Measurements from ENCODE around the gene ARL5C.

Gene ARL5C

DNA sequence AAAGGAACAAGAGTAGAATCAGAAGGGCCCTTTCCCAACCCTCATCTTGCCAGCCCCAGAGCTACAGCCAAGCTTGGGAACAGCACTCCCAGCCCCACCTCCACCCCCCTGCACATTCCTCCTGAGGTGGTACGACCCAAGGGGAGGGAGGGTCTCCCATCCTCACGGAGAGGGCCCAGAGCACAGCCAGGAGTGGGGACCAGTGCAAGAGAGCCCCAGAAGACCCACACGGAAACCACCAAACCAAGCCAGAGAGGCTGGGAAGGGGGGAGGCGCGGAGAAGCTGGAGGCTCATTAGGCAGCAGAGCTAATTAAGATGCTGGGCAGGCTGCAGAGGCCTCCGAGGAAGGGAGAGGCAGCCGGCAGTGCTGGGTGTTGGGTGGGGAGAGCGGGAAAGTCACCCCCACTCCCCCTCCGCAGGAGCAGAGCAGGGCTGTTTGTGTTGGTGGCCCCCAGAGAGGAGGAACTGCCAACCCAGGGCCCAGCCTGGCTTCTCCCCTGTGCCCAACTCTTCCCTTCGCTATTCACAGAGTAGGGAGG, 29.1 kb upstream of the ARL5C start:
- no peak for DNase-seq (ENCODE audit: low read depth in 4 of 4, low spot score in 1 of 4)

DNA sequence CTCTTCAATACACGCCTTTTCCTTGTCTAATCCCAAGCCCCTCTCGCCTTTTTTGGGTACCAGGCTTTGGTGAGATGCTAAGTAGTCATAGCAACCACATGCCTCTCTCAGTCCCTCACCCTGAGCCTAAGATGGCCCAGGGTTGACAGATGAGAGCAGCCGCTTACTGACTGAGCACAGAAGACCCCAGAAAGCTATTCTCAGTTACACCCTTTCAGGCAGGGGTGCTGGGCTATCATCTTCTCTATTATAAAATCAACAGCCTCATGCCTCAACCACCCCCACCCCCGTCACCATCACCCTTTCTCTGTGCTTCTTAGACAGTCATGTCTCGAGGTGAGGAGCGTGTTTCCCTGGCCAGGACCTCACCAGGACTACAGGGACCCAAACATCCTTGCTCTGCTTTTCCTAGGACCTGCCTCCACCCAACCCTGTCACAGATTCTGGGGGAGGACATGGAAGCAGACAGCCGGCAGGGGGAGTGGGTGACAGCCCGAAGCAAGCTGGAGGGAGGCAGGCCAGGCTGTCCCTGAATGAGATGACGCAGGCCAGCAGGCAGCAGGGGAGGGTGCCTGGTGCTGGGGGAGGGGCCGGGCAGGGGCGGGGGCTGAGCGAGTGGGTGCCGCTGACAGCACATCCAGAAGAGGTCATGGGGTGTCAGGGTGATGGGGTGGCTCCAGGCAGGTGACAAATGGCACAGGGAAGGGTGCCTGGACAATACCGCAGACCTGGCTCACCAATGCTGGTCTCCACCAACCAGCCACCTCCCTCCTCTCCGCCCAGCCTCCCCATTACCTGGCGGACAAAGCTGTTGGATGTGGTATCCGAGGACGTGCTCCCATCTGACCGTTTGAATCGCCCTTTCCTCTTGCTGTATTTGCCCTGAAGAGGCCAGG, 28.4 kb upstream of the ARL5C start:
- DNase-seq (ENCODE audit: low read depth in 4 of 4, low spot score in 1 of 4): no peak

DNA sequence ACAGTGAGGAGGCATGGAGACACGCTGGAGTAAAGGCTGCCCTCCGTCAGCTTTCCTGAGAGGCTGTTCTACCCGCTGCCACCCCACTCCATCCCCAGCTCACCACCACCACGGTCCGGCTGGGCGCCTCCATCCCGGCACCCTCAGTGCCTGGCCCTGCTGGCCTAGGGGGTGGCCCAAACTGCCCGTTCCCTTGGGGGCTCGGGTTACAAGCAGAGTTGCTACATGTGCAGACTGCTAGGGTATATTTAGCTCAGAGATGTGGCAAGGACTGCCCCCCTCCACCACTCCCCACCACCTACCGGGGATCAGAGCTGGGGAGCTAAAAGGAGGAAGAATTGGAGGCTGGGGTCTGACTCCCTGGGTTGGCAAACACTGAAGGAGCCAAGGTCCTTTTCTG, 27.4 kb upstream of the ARL5C start:
- no peak for DNase-seq (ENCODE audit: low read depth in 4 of 4, low spot score in 1 of 4)

DNA sequence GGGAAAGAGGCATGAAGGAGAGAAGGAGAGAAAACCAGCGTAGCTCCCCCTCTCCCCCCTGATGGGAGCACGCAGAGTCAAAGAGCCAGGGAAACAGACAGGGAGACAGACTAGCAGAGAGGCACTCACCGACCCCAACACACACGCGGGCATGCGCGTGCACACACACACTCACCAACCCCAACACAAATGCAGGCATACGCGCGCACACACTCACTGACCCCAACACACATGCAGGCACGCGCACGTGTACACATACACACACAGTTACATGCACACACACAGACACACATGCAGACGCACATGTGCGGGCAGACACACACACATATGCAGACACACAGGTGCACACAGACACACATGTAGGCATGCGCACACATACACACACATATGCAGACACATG, 26.9 kb upstream of the ARL5C start:
- no peak for DNase-seq (ENCODE audit: low read depth in 4 of 4, low spot score in 1 of 4)

DNA sequence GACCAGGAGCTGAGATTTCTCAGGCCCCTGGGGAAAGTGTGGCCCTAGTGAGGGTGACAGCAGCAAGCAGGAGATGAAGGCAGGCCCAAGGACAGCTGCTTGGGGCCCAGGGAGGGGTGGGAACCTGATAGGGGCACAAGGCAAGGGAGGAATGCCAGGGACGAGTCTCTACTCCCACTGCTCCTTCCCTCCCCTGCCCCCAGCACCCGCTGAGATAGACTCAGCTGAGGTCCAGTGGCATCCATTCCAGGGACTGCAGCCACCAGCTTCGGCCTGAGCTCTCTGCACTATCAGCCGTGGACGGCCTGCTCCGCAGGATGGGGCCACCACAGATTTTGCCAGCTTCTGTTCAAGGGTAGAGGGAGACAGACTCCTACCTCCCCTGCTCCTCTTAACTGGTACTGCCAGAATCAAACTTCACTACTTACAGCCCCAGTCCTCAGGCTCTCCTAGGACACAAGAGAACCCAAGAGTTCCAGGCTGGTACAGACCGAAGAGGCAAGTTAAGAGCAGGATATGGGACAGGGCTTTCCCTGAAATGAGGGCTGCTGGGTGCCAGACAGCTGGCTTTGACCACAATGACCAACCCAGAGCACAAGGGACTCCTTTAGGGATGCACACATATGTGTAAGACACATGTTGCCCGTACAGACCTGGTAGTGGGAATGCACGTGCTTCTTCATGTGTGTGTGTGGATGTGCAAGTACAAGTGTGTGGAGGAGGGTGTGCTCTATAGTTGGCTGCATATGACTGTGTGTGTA, 26.0 kb upstream of the ARL5C start:
- no peak for DNase-seq (ENCODE audit: low read depth in 4 of 4, low spot score in 1 of 4)

DNA sequence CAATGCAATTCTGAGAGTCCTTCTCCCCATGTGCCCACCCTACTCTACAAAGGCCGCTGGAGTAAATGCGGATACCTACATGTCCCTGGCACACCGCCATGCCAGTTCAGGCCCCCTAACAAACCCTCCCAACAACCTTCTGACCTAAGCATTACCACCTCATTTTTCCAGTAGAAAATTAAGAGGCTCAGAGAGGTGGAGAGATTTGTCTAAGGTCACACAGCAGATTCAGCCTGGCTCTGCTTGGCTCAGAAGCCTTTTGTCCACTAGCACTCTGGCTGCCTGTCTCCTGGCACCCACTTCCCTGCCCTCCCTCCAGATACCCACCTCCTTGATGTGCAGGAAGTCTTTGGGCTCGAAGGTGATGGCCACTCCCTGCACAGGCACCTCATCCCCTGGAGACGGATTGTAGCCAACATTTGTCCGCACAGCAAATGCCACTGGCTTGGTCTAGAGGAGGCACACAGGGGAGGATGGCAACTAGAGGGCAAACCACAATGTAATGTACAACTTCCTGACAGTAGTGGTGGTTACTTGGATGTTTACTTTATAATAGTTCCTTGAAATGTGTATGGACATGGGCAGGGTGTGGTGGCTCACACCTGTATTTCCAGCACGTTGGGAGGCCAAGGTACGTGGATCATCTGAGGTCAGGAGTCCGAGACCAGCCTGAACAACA, 21.3 kb upstream of the ARL5C start:
- DNase-seq (ENCODE audit: low read depth in 4 of 4, low spot score in 1 of 4): no peak

DNA sequence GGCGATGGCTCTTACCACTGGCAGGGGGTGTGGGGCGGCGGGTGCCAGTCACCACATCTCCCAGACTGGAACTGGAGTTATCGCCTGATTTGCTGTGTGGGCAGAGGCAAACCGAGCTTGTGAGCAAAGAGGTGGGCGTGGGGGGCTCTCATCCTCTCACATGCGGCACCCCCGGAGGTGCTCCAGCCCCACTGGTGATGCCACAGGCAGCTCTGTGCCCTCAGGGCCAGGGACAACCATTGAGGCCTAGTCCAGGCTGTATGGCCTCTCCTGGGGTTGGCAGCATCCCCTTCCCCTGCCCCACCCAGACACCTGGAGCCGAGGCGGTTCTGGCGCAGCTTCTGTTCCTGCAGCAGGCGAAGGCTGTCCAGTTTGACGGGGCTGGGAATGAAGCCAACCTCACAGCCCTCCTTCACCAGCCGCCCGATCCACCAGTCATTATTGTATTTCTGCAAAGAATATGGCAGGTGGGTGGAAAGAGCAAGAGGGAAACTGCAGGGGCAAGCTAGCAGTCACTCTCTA, 20.6 kb upstream of the ARL5C start:
- DNase-seq (ENCODE audit: low read depth in 4 of 4, low spot score in 1 of 4): no peak

DNA sequence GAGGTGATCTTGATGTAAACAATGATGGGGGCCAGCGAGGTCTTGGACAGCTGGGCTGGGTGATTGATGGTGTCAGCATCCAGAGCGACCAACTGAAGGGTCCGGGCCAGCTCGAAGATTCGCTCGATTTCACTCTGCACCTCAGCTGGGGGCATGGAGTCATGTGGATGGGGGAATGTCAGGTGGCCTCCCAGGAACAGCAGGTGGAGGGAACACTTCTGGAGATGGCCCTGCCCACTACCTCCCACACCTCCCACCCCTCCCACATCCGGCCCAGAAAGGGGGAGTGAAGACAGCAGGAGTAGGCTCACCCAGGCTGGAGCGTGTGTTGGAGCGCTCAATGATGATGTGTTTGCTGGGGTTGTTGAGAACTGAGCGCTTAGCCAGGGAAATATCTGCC, 17.8 kb upstream of the ARL5C start:
- no peak for DNase-seq (ENCODE audit: low read depth in 4 of 4, low spot score in 1 of 4)

DNA sequence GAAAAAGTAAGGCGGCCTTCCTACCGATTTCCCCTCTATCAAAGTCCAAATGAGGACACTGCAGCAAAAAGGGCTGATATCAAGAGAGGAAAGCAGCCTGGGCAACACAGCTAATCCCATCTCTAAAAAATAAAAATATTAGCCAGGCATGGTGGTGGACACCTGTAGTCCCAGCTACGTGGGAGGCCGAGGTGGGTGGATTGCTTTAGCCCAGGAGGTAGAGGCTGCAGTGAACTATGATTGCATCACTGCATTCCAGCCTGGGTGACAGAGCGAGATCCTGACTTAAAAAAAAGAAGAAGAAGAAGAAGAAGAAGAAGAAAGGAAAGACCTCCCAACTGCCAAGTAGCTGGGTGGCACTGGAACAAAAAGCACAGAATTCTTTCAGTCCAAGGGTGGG, 17.1 kb upstream of the ARL5C start:
- DNase-seq (ENCODE audit: low read depth in 4 of 4, low spot score in 1 of 4): no peak

DNA sequence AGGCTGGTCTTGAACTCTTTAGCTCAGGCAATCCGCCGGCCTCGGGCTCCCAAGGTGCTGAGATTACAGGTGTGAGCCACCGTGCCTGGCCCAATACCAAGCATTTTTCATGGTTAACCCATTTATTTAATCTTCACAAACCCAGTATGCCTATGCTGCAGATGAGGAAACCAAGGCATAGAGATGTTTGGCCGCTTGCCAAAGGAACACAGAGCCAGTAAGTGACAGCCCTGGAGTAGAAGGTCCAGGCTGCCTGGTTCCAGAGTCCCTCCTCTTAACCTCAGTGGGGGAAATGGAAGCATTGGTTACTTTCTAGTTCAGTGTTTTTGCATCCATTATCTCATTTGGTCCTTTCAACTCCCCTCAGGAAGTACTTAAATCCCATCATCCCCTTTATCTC, 15.3 kb upstream of the ARL5C start:
- DNase-seq (ENCODE audit: low read depth in 4 of 4, low spot score in 1 of 4): no peak

DNA sequence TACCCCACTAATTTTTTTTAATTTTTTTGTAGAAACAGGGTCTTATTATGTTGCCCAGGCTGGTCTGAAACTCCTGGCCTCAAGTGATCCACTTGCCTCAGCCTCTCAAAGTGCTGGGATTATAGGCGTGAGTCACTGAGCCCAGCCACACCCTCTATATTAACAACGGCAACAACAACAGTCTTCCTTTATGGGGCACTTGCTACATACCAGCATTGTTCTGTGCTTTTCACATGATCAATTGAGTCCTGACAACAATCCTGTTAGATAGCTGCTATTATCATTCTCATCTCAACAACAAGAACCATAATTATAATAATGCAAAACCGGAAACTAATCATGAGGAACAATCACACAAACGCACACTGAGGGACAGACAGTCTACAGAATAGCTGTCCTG, 12.6 kb upstream of the ARL5C start:
- DNase-seq (ENCODE audit: low read depth in 4 of 4, low spot score in 1 of 4): no peak

DNA sequence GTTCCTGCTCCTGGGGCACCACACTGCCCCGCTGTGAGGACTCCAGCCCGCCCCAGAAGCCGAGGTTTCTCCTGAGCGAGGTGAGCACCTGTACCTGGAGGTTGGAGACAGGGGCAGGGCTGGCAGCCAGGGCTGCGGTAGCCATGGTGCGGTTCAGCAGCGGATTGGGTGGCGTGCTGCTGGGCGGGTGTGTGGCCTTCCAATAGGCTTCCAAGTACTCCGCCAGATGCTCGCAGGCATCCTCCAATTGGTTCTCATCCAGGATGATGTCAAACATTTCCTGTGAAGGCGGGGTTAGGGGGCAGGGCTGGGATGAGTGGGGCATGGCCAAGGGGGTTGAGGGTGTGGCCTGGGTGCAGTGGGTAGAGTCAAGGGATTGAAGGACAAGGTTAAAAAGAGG, 11.3 kb upstream of the ARL5C start:
- no peak for DNase-seq (ENCODE audit: low read depth in 4 of 4, low spot score in 1 of 4)

DNA sequence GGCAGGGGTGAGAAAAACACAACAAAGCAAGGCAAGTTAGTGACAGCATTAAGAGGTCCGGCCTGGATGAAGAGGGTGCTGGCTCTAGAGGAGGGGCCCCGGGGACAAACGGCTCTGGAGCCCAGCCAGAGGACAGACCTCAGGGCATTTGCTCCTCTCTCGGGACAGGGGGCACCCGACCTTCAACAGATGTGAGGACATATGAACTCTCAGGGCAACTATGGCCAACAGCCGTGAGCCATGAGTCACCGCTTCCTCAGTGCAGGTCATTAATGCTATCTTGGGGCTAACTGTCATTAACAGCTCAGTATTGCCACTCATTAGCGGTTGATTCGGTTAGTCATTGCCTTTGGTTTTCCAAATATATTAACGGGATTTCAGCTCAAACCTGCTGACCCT, 9.7 kb upstream of the ARL5C start:
- DNase-seq (ENCODE audit: low read depth in 4 of 4, low spot score in 1 of 4): no peak

DNA sequence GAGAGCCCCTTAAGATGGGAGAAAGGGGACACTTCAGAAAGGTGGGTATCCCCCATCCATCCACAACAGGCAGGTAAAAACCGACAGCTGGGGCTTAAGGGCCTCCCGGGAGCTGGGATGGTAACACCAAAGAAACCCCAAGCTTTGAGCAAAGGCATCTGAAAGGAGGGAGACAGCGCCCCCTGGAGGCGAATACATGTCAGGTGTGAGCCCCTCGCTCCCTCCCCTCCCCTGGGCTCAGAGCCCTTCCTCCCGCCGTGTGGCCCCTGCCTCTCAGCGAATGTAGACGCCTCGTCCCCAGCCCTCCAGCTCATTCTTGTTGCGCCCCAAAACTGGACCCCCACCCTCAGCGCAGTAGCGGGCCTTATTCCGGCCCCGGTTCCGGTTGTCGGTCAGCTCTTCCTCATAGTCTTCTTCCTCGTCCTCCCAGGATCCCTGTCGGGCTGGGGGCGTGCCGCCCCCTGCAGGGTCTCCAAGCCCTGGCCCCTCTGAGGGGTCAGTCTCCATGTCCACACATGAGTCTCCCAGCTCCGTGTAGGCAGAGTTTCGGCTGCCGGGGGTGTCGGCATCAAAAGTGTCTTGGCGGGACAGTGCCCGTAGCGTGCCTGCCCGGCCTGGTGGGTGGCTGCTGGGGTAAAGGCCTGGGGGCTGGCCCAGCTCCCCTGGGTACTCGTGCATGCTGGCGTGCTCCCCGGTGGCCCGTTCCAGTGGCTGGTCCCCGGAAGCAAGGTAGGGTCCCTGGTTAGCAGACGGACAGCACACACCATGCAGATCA, 9.1 kb upstream of the ARL5C start:
- peak; percentile 61 to 65 (median 64) for DNase-seq (ENCODE audit: low read depth in 4 of 4, low spot score in 1 of 4)

DNA sequence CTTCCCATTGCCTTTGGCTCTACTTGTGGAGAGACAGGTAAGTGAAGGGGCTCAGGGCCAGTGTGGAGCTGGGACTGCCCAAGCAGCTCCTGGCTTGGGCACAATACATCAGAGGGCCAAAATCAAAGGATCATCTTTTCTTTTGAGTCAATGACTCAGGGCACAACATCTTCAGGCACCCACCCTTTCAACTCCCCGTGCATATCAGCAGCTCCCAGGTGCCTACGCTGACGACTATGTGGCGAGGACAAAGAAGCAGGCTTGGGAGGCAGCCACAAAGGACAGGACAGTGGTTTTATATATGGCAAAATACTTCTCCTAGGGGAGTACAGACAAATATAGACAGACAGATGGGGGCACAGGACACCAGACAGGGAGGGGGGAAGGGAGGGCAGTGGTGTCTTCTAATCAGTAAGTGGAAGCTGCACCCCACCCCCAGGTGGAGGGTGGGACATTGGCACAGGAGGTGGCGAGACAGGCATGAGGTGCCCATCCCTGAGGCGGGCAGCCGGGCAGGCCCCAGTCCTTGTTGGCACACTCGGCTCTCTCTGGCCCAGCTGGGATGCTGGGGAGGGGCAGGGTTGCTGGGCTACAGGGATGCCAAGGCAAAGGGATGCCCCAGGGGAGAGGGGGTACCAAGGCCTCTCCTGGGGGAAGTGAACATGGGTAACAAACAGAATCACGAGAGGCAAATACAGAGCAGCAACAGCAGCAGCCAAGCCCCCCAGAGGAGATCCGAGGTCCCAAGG, 7.7 kb upstream of the ARL5C start:
- no peak for DNase-seq (ENCODE audit: low read depth in 4 of 4, low spot score in 1 of 4)

DNA sequence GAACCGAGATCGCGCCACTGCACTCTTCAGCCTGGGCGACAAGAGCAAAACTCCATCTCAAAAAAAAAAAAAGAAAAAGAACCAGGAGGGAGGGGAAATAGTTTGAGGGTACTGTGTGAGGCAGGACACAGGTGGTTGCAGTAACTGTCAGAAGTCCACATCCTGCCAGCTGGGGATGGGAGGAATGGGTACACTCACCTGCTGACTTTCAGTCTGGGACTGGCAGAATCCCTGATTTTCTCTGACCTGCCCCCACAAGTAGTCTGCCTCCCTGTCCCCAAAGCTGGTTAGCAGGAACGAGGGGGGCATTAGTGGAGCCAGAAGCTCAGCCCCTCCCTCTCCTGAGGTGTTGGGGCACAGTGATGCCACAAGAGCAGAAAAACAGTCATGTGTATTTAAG, 7.1 kb upstream of the ARL5C start:
- DNase-seq (ENCODE audit: low read depth in 4 of 4, low spot score in 1 of 4): no peak

DNA sequence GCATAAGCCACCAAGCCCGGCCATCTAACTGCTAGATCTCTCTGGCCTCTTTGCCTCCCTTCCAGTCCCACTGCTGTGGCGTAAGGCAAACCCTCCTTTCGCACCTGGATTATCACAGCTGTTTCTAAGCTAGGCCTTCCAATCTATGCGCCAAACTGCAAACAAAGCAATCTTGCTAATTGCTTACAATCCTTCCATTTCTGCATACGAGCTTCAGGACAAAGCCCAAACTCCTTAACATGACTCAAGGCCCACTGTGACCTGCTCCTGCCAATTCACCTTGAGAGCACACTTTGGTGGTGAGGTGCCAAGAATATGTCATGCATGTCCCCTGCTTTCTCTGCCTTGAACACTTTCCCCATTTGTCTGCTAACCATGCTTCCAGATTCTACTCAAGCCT, 6.0 kb upstream of the ARL5C start:
- DNase-seq (ENCODE audit: low read depth in 4 of 4, low spot score in 1 of 4): no peak

DNA sequence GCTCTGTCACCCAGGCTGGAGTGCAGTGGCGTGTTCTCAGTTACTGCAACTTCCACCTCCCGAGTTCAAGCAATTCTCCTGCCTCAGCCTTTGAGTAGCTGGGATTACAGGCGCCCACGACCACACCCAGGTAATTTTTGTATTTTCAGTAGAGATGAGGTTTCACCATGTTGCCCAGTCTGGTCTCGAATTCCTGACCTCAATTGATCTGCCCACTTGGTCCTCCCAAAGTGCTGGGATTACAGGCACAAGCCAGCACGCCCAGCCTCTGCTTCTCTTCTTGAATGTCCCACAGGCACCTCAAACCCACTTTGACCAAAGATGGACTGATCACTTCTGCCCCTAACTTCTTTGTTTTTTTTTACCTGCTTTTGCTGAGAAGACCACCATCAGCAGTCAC, 4.6 kb upstream of the ARL5C start:
- no peak for DNase-seq (ENCODE audit: low read depth in 4 of 4, low spot score in 1 of 4)

DNA sequence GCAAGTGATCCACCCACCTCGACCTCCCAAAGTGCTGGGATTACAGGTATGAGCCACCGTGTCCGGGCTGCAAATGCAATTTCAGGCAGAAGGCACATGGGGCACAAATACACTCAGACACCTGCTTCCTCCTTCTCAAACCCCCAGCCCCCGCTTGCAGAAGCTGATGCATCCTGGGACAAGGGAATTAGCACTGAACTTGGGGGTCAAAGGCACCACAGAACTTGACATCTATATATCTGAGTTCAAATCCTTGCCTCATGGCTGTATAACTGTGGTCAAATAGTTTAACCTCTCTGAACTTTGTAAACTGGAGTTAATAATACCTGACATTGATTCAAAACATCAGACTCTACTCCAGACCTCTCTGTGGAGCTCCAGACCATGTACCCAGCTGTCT, 4.1 kb upstream of the ARL5C start:
- no peak for DNase-seq (ENCODE audit: low read depth in 4 of 4, low spot score in 1 of 4)

DNA sequence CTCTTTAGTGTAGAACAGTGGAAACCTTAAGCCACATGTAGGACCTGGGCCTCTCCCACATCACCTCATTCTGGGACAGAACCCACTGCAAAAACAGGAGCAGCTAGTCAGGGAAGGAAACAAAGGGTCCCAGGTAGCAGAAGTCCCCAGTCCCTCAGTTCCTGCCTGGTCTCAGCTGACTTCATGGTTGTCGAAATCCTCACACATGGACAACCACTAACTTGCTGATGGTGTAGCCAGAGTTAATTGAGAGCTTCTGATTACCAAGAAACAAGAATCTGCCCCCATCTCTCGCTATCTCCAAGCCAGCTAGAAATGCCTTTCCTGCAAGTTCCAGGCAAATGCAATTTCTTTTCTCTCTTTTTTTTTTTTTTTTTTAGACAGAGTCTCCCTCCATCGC, 3.6 kb upstream of the ARL5C start:
- no peak for DNase-seq (ENCODE audit: low read depth in 4 of 4, low spot score in 1 of 4)

Data from stimulated activated CD4-positive, alpha-beta T cell treated with anti-CD3 and anti-CD28 coated beads, Interleukin-1b, Interleukin-23, amount 100 ng/mL, for 24 hours (primary cell).